ENCODE measurements around the gene ENTPD8. TPM values are rescaled to one million over a fixed set of nuclear protein-coding genes. Genes with fewer than 3 reads are reported as not detected.

ENTPD8 gene
- total and polyA plus RNA-seq, 2 of the 13 experiments (the other 11 are each of a cell fraction or from before 2014, with no cell fraction given), result 0.26 to 0.44 TPM

DNA sequence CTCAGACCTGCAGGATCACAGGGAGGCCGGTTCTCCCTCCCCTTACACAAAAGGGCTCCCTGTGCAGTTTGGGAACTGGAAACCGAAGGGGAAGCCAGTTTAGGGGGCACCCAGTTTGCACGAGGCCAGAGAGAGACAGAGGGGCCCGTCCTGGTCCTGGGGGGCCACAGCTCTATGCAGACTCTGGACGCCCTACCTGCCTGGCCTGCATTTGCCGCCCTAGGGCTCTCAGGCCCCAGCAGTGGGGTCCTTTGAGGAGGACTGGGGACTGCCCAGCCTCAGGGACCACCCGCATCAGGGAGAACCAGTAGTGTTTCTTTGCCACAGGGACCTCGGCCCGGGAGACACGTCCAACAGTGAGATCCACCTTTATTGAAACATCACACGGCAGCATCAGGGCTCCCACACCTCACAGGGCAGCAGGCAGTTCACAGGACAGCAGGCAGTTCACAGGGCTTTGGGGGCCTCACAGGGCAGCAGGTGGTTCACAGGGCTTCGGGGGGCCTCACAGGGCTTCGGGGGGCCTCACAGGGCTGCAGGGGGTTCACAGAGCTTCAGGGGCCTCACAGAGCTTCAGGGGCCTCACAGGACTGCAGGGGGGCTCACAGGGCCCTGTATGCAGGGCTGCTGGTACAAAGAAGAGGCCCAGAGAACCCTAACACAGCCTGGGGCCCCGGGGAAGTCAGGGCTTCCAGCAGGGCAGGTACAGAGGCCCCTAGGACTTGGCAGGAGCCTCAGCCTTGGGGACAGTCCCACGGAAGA, 18.6 kb upstream of the ENTPD8 start (continued):
- TF ChIP-seq ZNF75D (CRISPR knock-in tag; IDR thresholded peaks at IDR 0.05; ENCODE audit: borderline replicate concordance) (no peak), ZFP90 (CRISPR knock-in tag; IDR thresholded peaks at IDR 0.05; ENCODE audit: borderline replicate concordance) (no peak; the same call in 1 of the 2 replicates), ZNF549 (CRISPR knock-in tag; IDR thresholded peaks at IDR 0.05) (no peak), ZKSCAN5 (CRISPR knock-in tag; IDR thresholded peaks at IDR 0.05) (no peak), ZNF883 (CRISPR knock-in tag; IDR thresholded peaks at IDR 0.05; ENCODE audit: not compliant biosample characterization) (no peak), DNMT1 (CRISPR knock-in tag; IDR thresholded peaks at IDR 0.05) (no peak), ZFP41 (CRISPR knock-in tag; IDR thresholded peaks at IDR 0.05; ENCODE audit: borderline replicate concordance) (peak; percentile 31; the same call in 1 of the 2 replicates), KLF16 (CRISPR knock-in tag; IDR thresholded peaks at IDR 0.05) (no peak), ZSCAN25 (CRISPR knock-in tag; IDR thresholded peaks at IDR 0.05) (no peak), PHF21A (CRISPR knock-in tag; IDR thresholded peaks at IDR 0.05) (no peak), ZFX (CRISPR knock-in tag; IDR thresholded peaks at IDR 0.05; ENCODE audit: low read depth) (no peak; the same call in 1 of the 2 replicates), WIZ (CRISPR knock-in tag; IDR thresholded peaks at IDR 0.05) (no peak), ZNF430 (CRISPR knock-in tag; IDR thresholded peaks at IDR 0.05) (0 out of 2 replicates have a peak, but pooled peaks have one; percentile 33), ZNF83 (CRISPR knock-in tag; IDR thresholded peaks at IDR 0.05; ENCODE audit: borderline replicate concordance) (no peak), ZNF709 (CRISPR knock-in tag; IDR thresholded peaks at IDR 0.05) (no peak), ZNF781 (CRISPR knock-in tag; IDR thresholded peaks at IDR 0.05; ENCODE audit: borderline replicate concordance, not compliant biosample characterization) (peak; percentile 37), THYN1 (CRISPR knock-in tag; IDR thresholded peaks at IDR 0.05; ENCODE audit: borderline replicate concordance, low read depth) (no peak), IRF2 (CRISPR knock-in tag; IDR thresholded peaks at IDR 0.05) (no peak), MAFK (conservative IDR thresholded peaks at IDR 0.05 in 1 of 2, IDR thresholded peaks at IDR 0.05 in 1 of 2; ENCODE audit: low read length in 2 of 2) (no peak)
- TF ChIP-seq, protein P1, sequence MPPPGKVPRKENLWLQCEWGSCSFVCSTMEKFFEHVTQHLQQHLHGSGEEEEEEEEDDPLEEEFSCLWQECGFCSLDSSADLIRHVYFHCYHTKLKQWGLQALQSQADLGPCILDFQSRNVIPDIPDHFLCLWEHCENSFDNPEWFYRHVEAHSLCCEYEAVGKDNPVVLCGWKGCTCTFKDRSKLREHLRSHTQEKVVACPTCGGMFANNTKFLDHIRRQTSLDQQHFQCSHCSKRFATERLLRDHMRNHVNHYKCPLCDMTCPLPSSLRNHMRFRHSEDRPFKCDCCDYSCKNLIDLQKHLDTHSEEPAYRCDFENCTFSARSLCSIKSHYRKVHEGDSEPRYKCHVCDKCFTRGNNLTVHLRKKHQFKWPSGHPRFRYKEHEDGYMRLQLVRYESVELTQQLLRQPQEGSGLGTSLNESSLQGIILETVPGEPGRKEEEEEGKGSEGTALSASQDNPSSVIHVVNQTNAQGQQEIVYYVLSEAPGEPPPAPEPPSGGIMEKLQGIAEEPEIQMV (CRISPR knock-in tag; IDR thresholded peaks at IDR 0.05; ENCODE audit: low read depth), result no peak
- TF ChIP-seq, protein P2, sequence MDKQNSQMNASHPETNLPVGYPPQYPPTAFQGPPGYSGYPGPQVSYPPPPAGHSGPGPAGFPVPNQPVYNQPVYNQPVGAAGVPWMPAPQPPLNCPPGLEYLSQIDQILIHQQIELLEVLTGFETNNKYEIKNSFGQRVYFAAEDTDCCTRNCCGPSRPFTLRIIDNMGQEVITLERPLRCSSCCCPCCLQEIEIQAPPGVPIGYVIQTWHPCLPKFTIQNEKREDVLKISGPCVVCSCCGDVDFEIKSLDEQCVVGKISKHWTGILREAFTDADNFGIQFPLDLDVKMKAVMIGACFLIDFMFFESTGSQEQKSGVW (CRISPR knock-in tag; IDR thresholded peaks at IDR 0.05; ENCODE audit: borderline replicate concordance), result no peak
- TF ChIP-seq, protein P3, sequence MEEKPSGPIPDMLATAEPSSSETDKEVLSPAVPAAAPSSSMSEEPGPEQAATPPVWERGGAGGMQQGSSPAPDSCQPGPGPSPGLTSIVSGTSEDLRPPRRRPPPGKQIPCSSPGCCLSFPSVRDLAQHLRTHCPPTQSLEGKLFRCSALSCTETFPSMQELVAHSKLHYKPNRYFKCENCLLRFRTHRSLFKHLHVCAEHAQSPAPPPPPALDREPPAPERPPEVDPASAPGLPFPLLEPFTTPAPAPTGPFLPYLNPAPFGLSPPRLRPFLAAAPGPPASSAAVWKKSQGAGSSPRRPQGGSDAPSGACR (CRISPR knock-in tag; IDR thresholded peaks at IDR 0.05), result no peak
- TF ChIP-seq, protein P4, sequence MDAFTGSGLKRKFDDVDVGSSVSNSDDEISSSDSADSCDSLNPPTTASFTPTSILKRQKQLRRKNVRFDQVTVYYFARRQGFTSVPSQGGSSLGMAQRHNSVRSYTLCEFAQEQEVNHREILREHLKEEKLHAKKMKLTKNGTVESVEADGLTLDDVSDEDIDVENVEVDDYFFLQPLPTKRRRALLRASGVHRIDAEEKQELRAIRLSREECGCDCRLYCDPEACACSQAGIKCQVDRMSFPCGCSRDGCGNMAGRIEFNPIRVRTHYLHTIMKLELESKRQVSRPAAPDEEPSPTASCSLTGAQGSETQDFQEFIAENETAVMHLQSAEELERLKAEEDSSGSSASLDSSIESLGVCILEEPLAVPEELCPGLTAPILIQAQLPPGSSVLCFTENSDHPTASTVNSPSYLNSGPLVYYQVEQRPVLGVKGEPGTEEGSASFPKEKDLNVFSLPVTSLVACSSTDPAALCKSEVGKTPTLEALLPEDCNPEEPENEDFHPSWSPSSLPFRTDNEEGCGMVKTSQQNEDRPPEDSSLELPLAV (CRISPR knock-in tag; conservative IDR thresholded peaks at IDR 0.05; ENCODE audit: low read depth), result no peak
